Adrenal gland (tissue), 12 donors: Measurements from ENCODE around the gene HPSE2. TPM values are rescaled to one million over a fixed set of nuclear protein-coding genes. Genes with fewer than 3 reads are reported as not detected.

ENCODE experiments used
- DNase-seq, 7 donors: peaks; one replicate each; pipeline ENCODE4 v3.0.0-alpha.2; 2019 to 2020
- H3K27ac ChIP-seq, 5 donors: fragments of 200-600 bp; sonication (generic) in 4 of 5; 1 replicate in 3 of 5; 2 replicates in 2 of 5; pipeline versions ENCODE4 v1.5.1 to v1.8.0; 2016 to 2020; ENCODE audit warnings: mild to moderate bottlenecking in 1 of 5
- H3K27me3 ChIP-seq: fragments of 200-600 bp; 2 replicates; pipeline ENCODE4 v1.8.0; 2021
- H3K36me3 ChIP-seq, 2 donors: fragments of 200-600 bp; replicated peaks in 1 of 2; 1 replicate in 1 of 2; 2 replicates in 1 of 2; pipeline versions ENCODE4 v1.5.1 to v1.8.0; 2018 to 2022
- H3K4me1 ChIP-seq, 2 donors: fragments of 200-600 bp; replicated peaks in 1 of 2; 1 replicate in 1 of 2; 2 replicates in 1 of 2; pipeline versions ENCODE4 v1.5.1 to v1.8.0; 2018 to 2021
- H3K4me3 ChIP-seq, 4 donors: fragments of 200-600 bp; sonication (generic) in 3 of 4; one replicate each; pipeline ENCODE4 v1.5.1; 2016 to 2018
- H3K9me3 ChIP-seq, 3 donors: fragments of 200-600 bp; sonication (generic) in 1 of 3; replicated peaks in 1 of 3; 1 replicate in 2 of 3; 2 replicates in 1 of 3; pipeline versions ENCODE4 v1.5.1 to v1.8.0; 2016 to 2021
- POLR2A ChIP-seq, 2 donors: fragments of 450-650 bp; IDR thresholded peaks; one replicate each; pipeline ENCODE4 v1.6.1; 2017; ENCODE audit warnings: antibody characterized with exemption in 2 of 2, mild to moderate bottlenecking in 2 of 2, moderate library complexity in 1 of 2
- WGBS, 4 donors: extraction: QIAGEN DNeasy Blood & Tissue Kit in 2 of 4; methylation state at CpG; one replicate each; pipeline versions ENCODE4 v1.1.5 to v1.1.7; 2013 to 2017; 5-methylcytosine and 5-hydroxymethylcytosine counted together
- intact Hi-C, 2 donors: fragments of 100-400 bp; cut with DNase I; formaldehyde crosslinking; loops; one replicate each; pipeline versions ENCODE4 v1.14.1 to v1.15.0; 2022 to 2023
- polyA plus RNA-seq, 3 donors: library from polyadenylated mRNA; stranded (reverse); fragments of 200-250 nt in 2 of 3; fragments of 350-450 nt in 1 of 3; fragmentation: Illumina TruSeq in 1 of 3; extraction: RNeasy Lipid Tissue Mini Kit (QIAGEN cat#74804) in 1 of 3; gene quantifications; one replicate each; pipeline ENCODE4 v1.2.3, GENCODE V29; 2013 to 2014
- total RNA-seq, 9 donors: library from RNA; depleted of rRNA in 4 of 9; stranded (reverse); fragments of >200 nt in 4 of 9; fragments of 120-200 nt in 1 of 9; fragmentation: NEBNext Ultra II Directional in 1 of 9; extraction: Animal tissue kit (Norgen Biotek cat#: 25700) in 1 of 9; gene quantifications; one replicate each; pipeline versions ENCODE4 v1.1.0 to v1.2.4, GENCODE V29; 2013 to 2023
- TF ChIP-seq, protein P1 (sequence below), 6 experiments: fragments of 450-650 bp in 4 of 6; fragments of 200-600 bp in 2 of 6; sonication (generic) in 1 of 6; IDR thresholded peaks; 1 replicate in 5 of 6; 2 replicates in 1 of 6; pipeline versions ENCODE4 v1.5.1 to v1.8.0; 2016 to 2021; ENCODE audit warnings: antibody characterized with exemption in 6 of 6, mild to moderate bottlenecking in 2 of 6, moderate library complexity in 1 of 6
- donor health status: healthy with polysubstance abuse.
- donor health status: Bipolar disorder and iron deficiency.
- donor health status: DM: yes; HTN: yes; CAD: no.
- donor health status: DM: no; HTN: no; CAD: no.
- donor health status: DM: no; HTN: no; CAD: no.
- donor health status: DM: yes; HTN: yes; CAD: no.

HPSE2 gene
- total and polyA plus RNA-seq, 12 donors: under 0.01 to 0.16 (median 0.10) TPM; not detected in 9

DNA sequence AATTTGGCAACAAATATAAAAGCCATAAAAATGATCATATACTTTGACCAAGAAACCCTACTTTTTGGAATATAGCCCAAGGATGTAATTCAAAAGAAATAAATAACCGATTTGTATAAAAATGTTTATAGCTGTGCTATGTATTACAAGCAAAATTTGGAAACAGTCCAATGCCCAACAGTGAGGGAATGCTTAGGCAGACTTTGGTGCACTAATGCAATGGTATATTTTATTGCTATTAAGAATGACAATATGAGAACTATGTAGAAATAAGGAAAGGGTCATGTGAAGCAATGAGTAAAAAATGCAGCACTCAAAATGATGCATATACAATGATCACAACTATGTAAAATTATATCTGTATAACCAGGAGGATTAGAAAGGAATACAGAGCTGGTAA is 515.1 kb downstream of the HPSE2 start:
- Histone ChIP-seq H3K4me3 (no peak overlapping the region), H3K4me1 (no peaks in the 10 kb centered on the region), H3K36me3 (no peaks in the 10 kb centered on the region), H3K27ac (no peak overlapping the region), H3K9me3 (no peaks in the 10 kb centered on the region), H3K27me3 (no peaks in the 10 kb centered on the region)
- DNase-seq: no peak
- WGBS, 4 donors: 70 to 80% (median 75%) methylated on average over 1 of the region's 1 CpG
- TF ChIP-seq POLR2A (IDR thresholded peaks at IDR 0.05): no peak
- TF ChIP-seq, protein P1, sequence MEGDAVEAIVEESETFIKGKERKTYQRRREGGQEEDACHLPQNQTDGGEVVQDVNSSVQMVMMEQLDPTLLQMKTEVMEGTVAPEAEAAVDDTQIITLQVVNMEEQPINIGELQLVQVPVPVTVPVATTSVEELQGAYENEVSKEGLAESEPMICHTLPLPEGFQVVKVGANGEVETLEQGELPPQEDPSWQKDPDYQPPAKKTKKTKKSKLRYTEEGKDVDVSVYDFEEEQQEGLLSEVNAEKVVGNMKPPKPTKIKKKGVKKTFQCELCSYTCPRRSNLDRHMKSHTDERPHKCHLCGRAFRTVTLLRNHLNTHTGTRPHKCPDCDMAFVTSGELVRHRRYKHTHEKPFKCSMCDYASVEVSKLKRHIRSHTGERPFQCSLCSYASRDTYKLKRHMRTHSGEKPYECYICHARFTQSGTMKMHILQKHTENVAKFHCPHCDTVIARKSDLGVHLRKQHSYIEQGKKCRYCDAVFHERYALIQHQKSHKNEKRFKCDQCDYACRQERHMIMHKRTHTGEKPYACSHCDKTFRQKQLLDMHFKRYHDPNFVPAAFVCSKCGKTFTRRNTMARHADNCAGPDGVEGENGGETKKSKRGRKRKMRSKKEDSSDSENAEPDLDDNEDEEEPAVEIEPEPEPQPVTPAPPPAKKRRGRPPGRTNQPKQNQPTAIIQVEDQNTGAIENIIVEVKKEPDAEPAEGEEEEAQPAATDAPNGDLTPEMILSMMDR (IDR thresholded peaks at IDR 0.05): no peak
- intact Hi-C loops: no loop called here

DNA sequence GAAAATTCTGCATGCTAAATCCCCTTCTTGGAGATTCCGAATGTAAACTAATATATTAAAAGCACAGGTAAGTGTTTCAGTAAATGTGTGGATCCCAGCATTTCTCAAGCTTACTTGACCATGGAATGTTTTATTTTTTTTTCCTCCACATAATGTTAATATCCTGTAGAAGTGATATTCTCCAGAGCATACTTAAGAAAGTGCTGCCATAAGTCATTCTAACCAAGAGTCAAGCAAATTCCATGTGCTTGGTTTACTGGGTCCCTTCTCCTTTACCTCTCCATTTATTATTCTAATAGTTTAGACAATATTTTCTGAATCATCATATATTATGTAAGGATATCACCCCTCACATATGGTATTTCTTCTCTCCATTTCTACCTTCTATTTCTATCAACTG is 522.1 kb downstream of the HPSE2 start:
- 62 to 77% (median 66%) methylated on average over 1 of the region's 1 CpG for WGBS, 4 donors
- TF ChIP-seq, protein P1 (IDR thresholded peaks at IDR 0.05): no peak
- TF ChIP-seq POLR2A (IDR thresholded peaks at IDR 0.05): no peak

DNA sequence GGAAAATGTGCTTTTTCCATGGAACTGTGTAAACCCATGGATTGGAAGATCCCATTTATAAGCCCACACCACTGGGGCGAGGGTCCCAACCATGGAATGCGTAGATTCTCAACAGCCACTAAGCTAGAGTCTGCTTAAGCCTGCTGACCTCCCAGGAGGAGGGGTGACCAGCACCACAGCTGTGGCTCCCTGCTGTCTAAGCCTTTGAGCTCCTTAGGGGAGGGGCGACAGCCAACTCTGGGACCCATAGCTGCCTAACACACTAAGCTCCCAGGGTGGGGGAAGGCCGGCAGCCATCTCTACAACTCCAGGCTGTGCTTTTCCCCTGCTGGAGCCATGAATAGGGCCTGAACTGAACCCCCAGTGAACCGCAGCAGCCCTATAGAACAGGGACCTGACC is 539.1 kb downstream of the HPSE2 start:
- H3K36me3 ChIP-seq: no peaks in the 10 kb centered on the region
- no peaks in the 10 kb centered on the region for H3K9me3 ChIP-seq
- no peak overlapping the region for H3K4me3 ChIP-seq
- TF ChIP-seq POLR2A (IDR thresholded peaks at IDR 0.05): no peak
- TF ChIP-seq, protein P1 (IDR thresholded peaks at IDR 0.05): no peak
- H3K27me3 ChIP-seq: no peaks in the 10 kb centered on the region
- H3K27ac ChIP-seq: no peak overlapping the region
- WGBS, 4 donors: 32 to 71% (median 50%) methylated on average over 2 to 5 of the region's 5 CpGs
- H3K4me1 ChIP-seq: no peaks in the 10 kb centered on the region
- DNase-seq: no peak
- intact Hi-C loops: no loop called here

More for the DNA sequence above, 522.1 kb downstream of the HPSE2 start:
- H3K4me3 ChIP-seq: no peak overlapping the region
- H3K4me1 ChIP-seq: no peaks in the 10 kb centered on the region
- DNase-seq: no peak
- no peaks in the 10 kb centered on the region for H3K27me3 ChIP-seq
- no peaks in the 10 kb centered on the region for H3K9me3 ChIP-seq
- H3K27ac ChIP-seq: no peak overlapping the region
- H3K36me3 ChIP-seq: no peaks in the 10 kb centered on the region
- intact Hi-C loops: no loop called here

DNA sequence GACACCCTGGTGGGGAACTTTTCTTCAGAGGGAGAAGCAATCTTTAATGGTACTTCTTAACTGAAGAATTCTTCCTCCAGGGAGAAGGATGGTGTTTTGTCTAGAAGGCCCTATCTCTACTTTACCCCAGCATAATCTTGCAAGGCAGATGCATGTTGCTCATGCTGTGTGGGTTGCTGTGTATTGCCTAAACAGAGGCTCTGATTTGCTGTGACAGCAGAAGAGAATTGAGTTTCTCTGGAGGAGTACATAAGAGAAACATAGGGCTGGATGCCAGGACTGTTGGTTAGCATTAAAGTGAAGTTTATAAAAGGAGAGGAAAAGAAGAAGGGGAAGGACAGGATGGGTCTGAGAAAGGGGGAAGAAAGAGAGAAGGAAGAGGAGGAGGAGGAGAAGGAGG is 540.8 kb downstream of the HPSE2 start:
- H3K4me3 ChIP-seq: no peak overlapping the region
- H3K36me3 ChIP-seq: no peaks in the 10 kb centered on the region
- H3K9me3 ChIP-seq: no peaks in the 10 kb centered on the region
- TF ChIP-seq, protein P1 (IDR thresholded peaks at IDR 0.05): no peak
- no peak for TF ChIP-seq POLR2A (IDR thresholded peaks at IDR 0.05)
- intact Hi-C loops: no loop called here
- no peaks in the 10 kb centered on the region for H3K4me1 ChIP-seq
- H3K27ac ChIP-seq: no peak overlapping the region
- H3K27me3 ChIP-seq: no peaks in the 10 kb centered on the region
- no peak for DNase-seq
